KOPT-K1 (cell line): ENCODE results near the gene MAP3K15.

Experiments used
- H3K27ac ChIP-seq: fragments of 200-600 bp; sonication (generic); 2 replicates; pipeline ENCODE4 v1.5.1; 2016; ENCODE audit warnings: antibody characterized with exemption, mild to moderate bottlenecking, low read depth, low read length; ENCODE audit not compliant: poor library complexity, severe bottlenecking
- H3K36me3 ChIP-seq: fragments of 200-600 bp; sonication (generic); 2 replicates; pipeline ENCODE4 v1.5.1; 2017; ENCODE audit warnings: antibody characterized with exemption, mild to moderate bottlenecking, low read length, moderate library complexity; ENCODE audit not compliant: insufficient read depth
- H3K9me3 ChIP-seq: fragments of 200-600 bp; sonication (generic); 2 replicates; pipeline ENCODE4 v1.5.1; 2017; ENCODE audit warnings: antibody characterized with exemption, low read length, mild to moderate bottlenecking; ENCODE audit not compliant: insufficient read depth, poor library complexity, severe bottlenecking

MAP3K15 gene

DNA sequence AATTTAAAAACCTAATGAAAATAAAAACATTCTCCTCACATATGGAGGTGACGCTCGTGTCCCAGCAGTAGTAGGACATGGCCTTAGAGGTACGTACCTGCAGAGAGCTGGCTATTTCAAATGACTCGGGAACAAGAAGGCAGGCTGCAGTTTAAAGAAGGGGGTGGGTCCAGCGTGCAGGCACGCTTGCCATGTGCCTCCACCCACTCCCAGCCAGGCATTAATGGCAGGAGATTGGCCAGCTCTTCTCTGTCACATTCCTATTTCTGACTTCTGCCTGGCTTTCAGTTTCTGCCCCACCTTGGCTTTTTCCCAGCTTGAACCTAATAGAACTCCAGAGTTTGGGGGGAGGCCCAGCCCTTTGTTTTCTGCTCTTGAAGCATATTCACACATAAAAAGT is 154.4 kb downstream of the MAP3K15 start:
- Histone ChIP-seq H3K36me3 (peaks cover 82% of the 10 kb centered on the region), H3K27ac (no peak overlapping the region), H3K9me3 (no peaks in the 10 kb centered on the region)

- no peak overlapping the region for H3K27ac ChIP-seq
- peaks cover 100% of the 10 kb centered on the region for H3K36me3 ChIP-seq
- no peaks in the 10 kb centered on the region for H3K9me3 ChIP-seq
Measured at GRCh38 chrX:19358521-19358920, 156.8 kb downstream of the MAP3K15 start.

GRCh38 chrX:19354625-19355024 is 160.7 kb downstream of the MAP3K15 start:
- Histone ChIP-seq H3K27ac (no peak overlapping the region), H3K36me3 (peaks cover 98% of the 10 kb centered on the region), H3K9me3 (no peaks in the 10 kb centered on the region)

- peaks cover 73% of the 10 kb centered on the region for H3K36me3 ChIP-seq
- no peaks in the 10 kb centered on the region for H3K9me3 ChIP-seq
- H3K27ac ChIP-seq, result no peak overlapping the region
Measured at GRCh38 chrX:19350941-19351384, 164.3 kb downstream of the MAP3K15 start.

GRCh38 chrX:19349264-19349663 is 166.0 kb downstream of the MAP3K15 start:
- Histone ChIP-seq H3K9me3 (no peaks in the 10 kb centered on the region), H3K27ac (no peak overlapping the region), H3K36me3 (peaks cover 56% of the 10 kb centered on the region)

DNA sequence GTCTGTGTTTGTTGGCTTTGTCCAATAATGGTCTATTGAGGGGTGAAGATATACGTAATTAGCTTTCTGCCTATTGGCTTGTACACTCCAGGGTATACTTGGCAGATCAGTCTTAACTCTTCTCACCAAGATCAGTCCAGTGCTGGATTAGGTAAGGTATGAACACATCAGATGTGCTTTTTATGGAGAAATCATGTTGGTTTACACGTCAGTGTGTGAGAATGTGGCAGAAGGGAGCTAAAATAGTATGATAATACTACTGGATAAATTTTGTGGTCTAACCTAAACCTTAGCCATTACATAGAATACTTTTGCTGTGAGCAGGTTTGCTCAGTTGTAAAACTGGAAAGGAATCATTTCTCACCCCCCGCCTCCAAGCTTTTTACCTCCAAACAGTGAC is 167.4 kb downstream of the MAP3K15 start:
- Histone ChIP-seq H3K9me3 (no peaks in the 10 kb centered on the region), H3K36me3 (peaks cover 42% of the 10 kb centered on the region), H3K27ac (no peak overlapping the region)

GRCh38 chrX:19344661-19345060 is 170.6 kb downstream of the MAP3K15 start:
- Histone ChIP-seq H3K27ac (peak overlapping the region; percentile 70), H3K36me3 (peaks cover 12% of the 10 kb centered on the region)

DNA sequence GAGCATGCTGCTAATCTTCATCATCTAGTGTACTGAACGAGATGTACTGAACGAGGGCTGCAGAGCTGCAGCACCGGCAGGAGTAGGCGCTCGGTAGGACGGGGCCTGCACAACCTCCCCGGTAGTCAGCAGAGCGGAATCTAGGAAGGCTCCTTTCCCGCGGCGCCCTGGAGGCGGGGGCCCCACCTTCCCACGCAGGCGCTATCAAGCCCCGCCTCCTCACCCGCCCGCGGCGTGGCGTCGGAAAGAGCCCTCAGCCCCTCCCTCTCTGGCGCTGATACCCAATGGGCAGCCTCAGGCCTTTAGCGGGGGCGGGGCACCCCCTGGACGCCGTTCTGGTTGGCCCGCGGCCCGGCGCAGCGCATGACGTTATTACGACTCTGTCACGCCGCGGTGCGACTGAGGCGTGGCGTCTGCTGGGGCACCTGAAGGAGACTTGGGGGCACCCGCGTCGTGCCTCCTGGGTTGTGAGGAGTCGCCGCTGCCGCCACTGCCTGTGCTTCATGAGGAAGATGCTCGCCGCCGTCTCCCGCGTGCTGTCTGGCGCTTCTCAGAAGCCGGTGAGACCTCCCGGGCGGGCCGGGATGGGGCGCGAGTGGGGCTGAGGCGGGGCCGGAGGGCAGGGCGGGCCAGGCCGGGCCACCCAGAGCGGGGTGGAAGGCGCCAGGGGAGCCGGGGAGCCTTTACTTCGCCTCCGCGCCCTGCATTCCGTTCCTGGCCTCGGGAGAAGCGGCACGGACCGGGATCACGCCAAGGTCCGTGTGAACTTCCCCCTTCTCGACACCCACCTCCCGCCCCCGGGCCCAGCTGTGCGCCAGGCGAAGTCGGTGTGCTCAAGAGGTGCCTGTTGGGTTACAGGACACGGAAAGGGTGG is 171.5 kb downstream of the MAP3K15 start, which contains the start of gene PDHA1:
Gene PDHA1 (plus strand): TSS at position 393 of the 874 bp plus-strand sequence. CDS start 111 bp downstream, at position 504.
- peaks cover 3% of the 10 kb centered on the region; the same call in 1 of the 2 replicates for H3K36me3 ChIP-seq
- H3K9me3 ChIP-seq, result no peaks in the 10 kb centered on the region
- peak within 1 kb of the TSS; percentile 73 for H3K27ac ChIP-seq

More at GRCh38 chrX:19344661-19345060, 170.6 kb downstream of the MAP3K15 start:
- no peaks in the 10 kb centered on the region for H3K9me3 ChIP-seq

GRCh38 chrX:19343085-19343534 is 172.2 kb downstream of the MAP3K15 start:
- peak overlapping the region; percentile 73 for H3K27ac ChIP-seq
- H3K36me3 ChIP-seq, result no peaks in the 10 kb centered on the region
- no peaks in the 10 kb centered on the region for H3K9me3 ChIP-seq

DNA sequence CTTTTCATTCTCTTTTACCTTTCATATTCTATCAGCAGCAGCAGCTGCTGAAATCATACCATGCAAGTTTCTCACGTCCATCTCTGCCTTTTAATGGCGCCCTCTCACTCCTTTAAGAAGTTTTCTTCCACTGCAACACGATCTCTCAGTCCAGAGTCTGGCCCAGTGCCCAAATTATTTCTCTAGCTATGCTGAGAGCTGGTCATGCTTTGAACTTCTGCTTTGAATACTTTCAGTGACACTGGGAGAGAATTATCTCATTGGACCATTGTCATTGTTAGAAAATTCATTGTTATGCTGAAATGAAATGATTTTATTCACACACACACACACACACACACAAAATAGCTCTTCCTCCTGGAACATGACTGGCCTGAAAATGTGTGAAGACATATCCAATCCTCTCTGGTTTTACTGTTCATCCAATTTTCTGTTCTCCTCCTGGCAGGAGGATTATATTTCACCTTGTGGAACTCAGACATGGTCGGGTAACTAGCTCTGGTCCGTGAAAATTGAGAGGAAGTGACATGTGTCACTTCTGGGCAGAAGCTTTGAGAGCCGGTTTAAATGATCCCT is 172.9 kb downstream of the MAP3K15 start:
- no peak overlapping the region for H3K27ac ChIP-seq
- H3K36me3 ChIP-seq, result no peaks in the 10 kb centered on the region
- H3K9me3 ChIP-seq, result no peaks in the 10 kb centered on the region

DNA sequence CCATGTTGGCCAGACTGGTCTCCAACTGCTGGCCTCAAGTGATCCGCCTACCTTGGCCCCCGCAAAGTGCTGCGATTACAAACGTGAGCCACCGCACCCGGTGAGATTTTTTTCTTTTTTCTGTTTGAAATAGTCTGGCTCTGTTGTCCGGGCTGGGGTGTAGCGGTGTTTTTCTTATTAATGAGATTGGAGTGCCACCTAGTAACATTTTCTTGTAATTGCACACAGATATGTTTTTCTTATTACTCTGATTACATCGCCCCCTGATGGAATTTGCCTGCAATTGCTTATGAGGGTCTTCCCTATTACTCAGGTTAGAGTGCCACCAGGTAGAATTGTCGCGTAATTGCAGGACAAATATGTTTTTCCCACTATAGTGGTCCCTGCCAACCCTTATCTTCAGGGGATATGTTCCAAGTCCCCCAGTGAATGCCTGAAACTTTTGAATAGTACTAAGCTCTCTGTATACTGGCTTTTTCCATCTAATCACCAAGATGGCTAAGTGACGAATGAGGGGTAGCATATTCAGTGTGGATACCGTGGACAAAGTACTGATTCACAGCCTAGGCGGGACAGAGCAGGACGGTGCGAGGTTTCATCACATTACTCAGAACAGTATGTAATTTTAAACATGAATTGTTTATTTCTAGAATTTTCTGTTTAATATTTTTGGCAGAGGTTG is 180.2 kb downstream of the MAP3K15 start:
- no peaks in the 10 kb centered on the region for H3K9me3 ChIP-seq
- H3K36me3 ChIP-seq, result no peaks in the 10 kb centered on the region
- H3K27ac ChIP-seq, result no peak overlapping the region

DNA sequence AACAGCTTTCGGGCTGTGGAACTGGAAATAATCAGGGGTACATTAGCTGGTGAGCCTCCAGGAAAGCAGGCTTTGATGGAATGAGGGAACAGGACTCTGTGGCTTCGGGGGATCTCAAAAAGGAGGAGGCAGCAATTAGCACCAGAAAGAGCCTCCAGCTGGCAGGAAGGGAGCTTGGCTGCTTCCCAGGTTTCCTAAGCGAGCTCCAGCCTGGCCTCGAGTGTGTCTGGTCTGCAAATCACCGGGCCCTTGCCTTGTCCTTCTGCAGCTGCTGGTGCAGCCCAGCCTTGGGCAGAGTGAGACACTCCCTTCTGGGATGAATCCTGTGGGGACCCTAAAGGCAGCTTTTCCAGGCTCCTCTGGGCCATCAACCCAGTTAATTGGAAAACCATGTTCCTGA is 182.3 kb downstream of the MAP3K15 start:
- Histone ChIP-seq H3K9me3 (no peaks in the 10 kb centered on the region), H3K27ac (no peak overlapping the region), H3K36me3 (no peaks in the 10 kb centered on the region)

DNA sequence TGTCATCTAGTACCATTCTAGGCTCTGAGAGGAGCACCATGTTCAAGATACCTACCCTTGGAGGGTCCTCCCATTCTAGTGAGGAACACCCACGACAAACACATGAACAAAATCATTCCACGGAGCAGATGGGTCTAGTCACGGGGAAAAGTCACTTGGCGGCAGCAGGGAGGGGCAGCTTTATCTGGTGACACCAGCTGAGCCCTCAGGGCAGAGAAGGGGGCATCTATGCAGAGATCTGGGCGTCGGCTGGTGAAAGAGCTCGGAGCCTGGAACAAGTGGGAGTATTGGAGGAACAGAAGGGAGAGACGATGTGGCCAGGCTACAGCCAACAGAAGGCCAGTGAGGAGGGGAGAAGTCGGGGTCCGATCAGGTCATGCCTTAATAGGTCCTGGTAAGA is 183.5 kb downstream of the MAP3K15 start:
- no peaks in the 10 kb centered on the region for H3K36me3 ChIP-seq
- no peak overlapping the region for H3K27ac ChIP-seq
- no peaks in the 10 kb centered on the region for H3K9me3 ChIP-seq

DNA sequence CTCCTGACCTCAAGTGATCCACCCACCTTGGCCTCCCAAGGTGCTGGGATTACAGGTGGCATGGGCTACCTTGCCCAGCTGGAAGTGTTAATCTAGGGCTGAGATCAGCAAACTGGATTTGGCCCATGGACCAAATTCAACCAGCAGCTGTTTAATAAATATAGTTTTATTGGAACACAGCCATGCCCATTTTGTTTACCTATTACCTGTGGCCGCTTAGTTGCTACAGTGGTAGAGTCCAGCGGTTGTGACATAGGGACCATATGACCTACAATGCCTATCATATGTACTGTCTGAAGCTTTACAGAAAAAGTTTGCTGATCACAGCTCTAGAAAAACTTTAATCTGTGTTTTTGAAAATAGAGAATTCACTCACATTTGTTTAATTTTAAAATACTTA is 188.7 kb downstream of the MAP3K15 start:
- Histone ChIP-seq H3K9me3 (no peaks in the 10 kb centered on the region), H3K36me3 (no peaks in the 10 kb centered on the region), H3K27ac (no peak overlapping the region)
